GM18520 (cell line): Measurements from ENCODE around the gene COG5.
"Not testable (repeated sequence)": the region's sequence is repeated elsewhere in the genome, so short reads cannot be mapped to it uniquely, and the experiment has no call there.

ENCODE experiments used
- ATAC-seq: cut with Tn5 transposase; IDR thresholded peaks from one replicate; pipeline ENCODE4 v1.9.1; 2021; ENCODE audit not compliant: unreplicated experiment

Gene COG5

GRCh38 chr7:107286751-107287621 lies 276.7 kb downstream of the COG5 start:
- ATAC-seq = no peak

GRCh38 chr7:107284911-107285479 lies 278.7 kb downstream of the COG5 start:
- ATAC-seq = no peak

- ATAC-seq = no peak
These were observed 286.4 kb downstream of the COG5 start for GRCh38 chr7:107277331-107277730.

GRCh38 chr7:107276220-107276827 lies 287.4 kb downstream of the COG5 start:
- ATAC-seq = no peak

GRCh38 chr7:107274506-107274905 lies 289.2 kb downstream of the COG5 start:
- no peak for ATAC-seq

- ATAC-seq = no peak
These were observed 293.9 kb downstream of the COG5 start for GRCh38 chr7:107269790-107270189.

GRCh38 chr7:107268594-107268993 lies 295.1 kb downstream of the COG5 start:
- no peak for ATAC-seq

- no peak for ATAC-seq
These were observed 296.6 kb downstream of the COG5 start for GRCh38 chr7:107267138-107267537.

GRCh38 chr7:107264723-107265122 lies 299.0 kb downstream of the COG5 start:
- ATAC-seq = no peak

- no peak for ATAC-seq
These were observed 300.9 kb downstream of the COG5 start for GRCh38 chr7:107262857-107263256.

- ATAC-seq = no peak
These were observed 305.0 kb downstream of the COG5 start for GRCh38 chr7:107258737-107259136.

- no peak for ATAC-seq
These were observed 308.1 kb downstream of the COG5 start for GRCh38 chr7:107255602-107256001.

- ATAC-seq = no peak
These were observed 309.2 kb downstream of the COG5 start for GRCh38 chr7:107254398-107254985.

GRCh38 chr7:107253599-107253998 lies 310.1 kb downstream of the COG5 start:
- ATAC-seq = no peak

GRCh38 chr7:107251963-107252362 lies 311.8 kb downstream of the COG5 start:
- ATAC-seq = no peak

- ATAC-seq = no peak
These were observed 315.0 kb downstream of the COG5 start for GRCh38 chr7:107248551-107249316.

- not testable (repeated sequence) for ATAC-seq
These were observed 316.9 kb downstream of the COG5 start for GRCh38 chr7:107246836-107247235.

GRCh38 chr7:107244613-107245012 lies 319.1 kb downstream of the COG5 start:
- ATAC-seq = no peak

GRCh38 chr7:107242267-107242666 lies 321.5 kb downstream of the COG5 start:
- ATAC-seq = no peak

- ATAC-seq = no peak
These were observed 326.3 kb downstream of the COG5 start for GRCh38 chr7:107237451-107237850.

GRCh38 chr7:107236862-107237261 lies 326.9 kb downstream of the COG5 start:
- ATAC-seq = no peak
